Measurements from ENCODE around the gene DLG5.

DNA sequence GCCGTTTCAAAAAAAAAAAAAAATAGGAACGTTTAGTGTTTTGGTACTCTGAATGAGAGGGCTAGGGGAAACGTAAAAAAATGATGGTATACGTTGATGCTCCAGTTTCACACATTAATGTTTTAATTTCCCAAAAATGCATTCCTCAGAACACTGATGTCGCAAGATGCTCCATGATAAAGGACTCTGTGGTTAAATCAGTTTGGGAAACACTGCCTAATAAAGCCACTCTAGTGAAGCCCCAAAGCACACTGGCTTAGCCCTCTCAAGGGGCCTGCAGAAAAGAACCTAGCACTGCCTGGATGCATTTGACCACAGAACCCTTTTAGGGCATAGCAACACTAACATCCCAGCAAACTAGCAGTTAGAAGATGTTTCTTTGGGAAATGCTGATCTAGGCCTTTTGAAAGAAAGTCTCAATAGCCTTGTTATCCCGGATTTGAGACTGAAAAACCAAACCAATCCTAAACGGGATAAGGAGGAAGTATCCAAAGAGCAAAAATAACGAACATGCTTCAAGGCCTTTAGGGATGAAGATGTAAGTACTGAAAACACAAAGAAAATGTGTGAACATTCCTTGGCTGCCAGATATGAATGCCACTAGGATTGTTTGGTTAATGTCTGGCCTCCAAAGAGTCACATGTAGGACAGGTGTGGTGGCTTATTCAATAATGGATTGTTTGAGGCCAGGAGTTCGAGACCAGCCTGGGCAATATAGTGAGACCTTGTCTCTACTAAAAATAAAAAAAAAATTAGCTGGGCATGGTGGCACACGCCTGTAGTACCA, 11.0 kb downstream of the DLG5 start:
- TF ChIP-seq, protein P1, sequence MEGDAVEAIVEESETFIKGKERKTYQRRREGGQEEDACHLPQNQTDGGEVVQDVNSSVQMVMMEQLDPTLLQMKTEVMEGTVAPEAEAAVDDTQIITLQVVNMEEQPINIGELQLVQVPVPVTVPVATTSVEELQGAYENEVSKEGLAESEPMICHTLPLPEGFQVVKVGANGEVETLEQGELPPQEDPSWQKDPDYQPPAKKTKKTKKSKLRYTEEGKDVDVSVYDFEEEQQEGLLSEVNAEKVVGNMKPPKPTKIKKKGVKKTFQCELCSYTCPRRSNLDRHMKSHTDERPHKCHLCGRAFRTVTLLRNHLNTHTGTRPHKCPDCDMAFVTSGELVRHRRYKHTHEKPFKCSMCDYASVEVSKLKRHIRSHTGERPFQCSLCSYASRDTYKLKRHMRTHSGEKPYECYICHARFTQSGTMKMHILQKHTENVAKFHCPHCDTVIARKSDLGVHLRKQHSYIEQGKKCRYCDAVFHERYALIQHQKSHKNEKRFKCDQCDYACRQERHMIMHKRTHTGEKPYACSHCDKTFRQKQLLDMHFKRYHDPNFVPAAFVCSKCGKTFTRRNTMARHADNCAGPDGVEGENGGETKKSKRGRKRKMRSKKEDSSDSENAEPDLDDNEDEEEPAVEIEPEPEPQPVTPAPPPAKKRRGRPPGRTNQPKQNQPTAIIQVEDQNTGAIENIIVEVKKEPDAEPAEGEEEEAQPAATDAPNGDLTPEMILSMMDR (IDR thresholded peaks at IDR 0.05; ENCODE audit: poor library complexity): no peak
- TF ChIP-seq EZH2 (IDR thresholded peaks at IDR 0.05; ENCODE audit: borderline replicate concordance): no peak
- no peak for TF ChIP-seq EZH2phosphoT487 (IDR thresholded peaks at IDR 0.05; ENCODE audit: low read depth, severe bottlenecking, unreplicated experiment)
